CD8-positive, alpha-beta memory T cell (primary cell): ENCODE measurements around the gene PCDH12. TPM values are rescaled to one million over a fixed set of nuclear protein-coding genes. Genes with fewer than 3 reads are reported as not detected.

Source experiments
- CTCF ChIA-PET: fragments of 350-600 bp; sonication (Branson Sonifier 250); formaldehyde crosslinking; loops from one replicate; lab custom pipeline; 2021; ENCODE audit warnings: antibody characterized with exemption; lab: Charles Lee
- POLR2A ChIA-PET: fragments of 350-600 bp; sonication (Branson Sonifier 250); formaldehyde crosslinking; loops from one replicate; lab custom pipeline; 2021; ENCODE audit warnings: antibody characterized with exemption; lab: Charles Lee
- DNase-seq, 5 donors: peaks; one replicate each; pipeline versions ENCODE4 v3.0.0 to v3.0.0-alpha.2; 2020 to 2022; ENCODE audit warnings: mixed read lengths in 1 of 5
- H3K27ac ChIP-seq: one replicate; pipeline ENCODE4 v1.7.0; 2013; ENCODE audit warnings: low read depth, mild to moderate bottlenecking, low read length, moderate library complexity
- H3K27me3 ChIP-seq: 2 replicates; pipeline ENCODE4 v1.7.0; 2013; ENCODE audit warnings: low read length, mild to moderate bottlenecking; ENCODE audit not compliant: insufficient read depth, poor library complexity, severe bottlenecking
- H3K36me3 ChIP-seq: 2 replicates; pipeline ENCODE4 v1.7.0; 2013; ENCODE audit warnings: mild to moderate bottlenecking, low read length, moderate library complexity; ENCODE audit not compliant: insufficient read depth
- H3K4me1 ChIP-seq: 2 replicates; pipeline ENCODE4 v1.7.0; 2013; ENCODE audit warnings: mild to moderate bottlenecking, low read length, moderate library complexity; ENCODE audit not compliant: insufficient read depth
- H3K4me3 ChIP-seq: 2 replicates; pipeline ENCODE4 v1.7.0; 2013; ENCODE audit warnings: mild to moderate bottlenecking, low read length
- H3K9me3 ChIP-seq: 2 replicates; pipeline ENCODE4 v1.7.0; 2013; ENCODE audit warnings: mild to moderate bottlenecking, low read length
- H3K27ac Mint-ChIP-seq, 8 donors: one replicate each; pipeline ENCODE4 v1.8.0; 2020 to 2021; ENCODE audit warnings: mixed read lengths in 8 of 8, mild to moderate bottlenecking in 6 of 8, inconsistent platforms in 3 of 8, moderate library complexity in 3 of 8
- H3K27me3 Mint-ChIP-seq, 2 donors: one replicate each; pipeline ENCODE4 v1.8.0; 2020 to 2021; ENCODE audit warnings: mixed read lengths in 2 of 2, mild to moderate bottlenecking in 1 of 2, moderate library complexity in 1 of 2
- H3K36me3 Mint-ChIP-seq, 3 donors: one replicate each; pipeline ENCODE4 v1.8.0; 2020 to 2021; ENCODE audit warnings: mixed read lengths in 3 of 3, inconsistent platforms in 1 of 3, mild to moderate bottlenecking in 1 of 3
- H3K4me1 Mint-ChIP-seq, 3 donors: one replicate each; pipeline ENCODE4 v1.8.0; 2020 to 2021; ENCODE audit warnings: mixed read lengths in 3 of 3, inconsistent platforms in 1 of 3, mild to moderate bottlenecking in 1 of 3
- H3K4me3 Mint-ChIP-seq, 7 donors: one replicate each; pipeline ENCODE4 v1.8.0; 2020 to 2021; ENCODE audit warnings: mixed read lengths in 7 of 7, mild to moderate bottlenecking in 6 of 7, moderate library complexity in 4 of 7, inconsistent platforms in 2 of 7
- H3K9me3 Mint-ChIP-seq, 5 donors: one replicate each; pipeline ENCODE4 v1.8.0; 2020 to 2022; ENCODE audit warnings: mixed read lengths in 5 of 5, mild to moderate bottlenecking in 3 of 5, moderate library complexity in 2 of 5, inconsistent platforms in 1 of 5
- polyA plus RNA-seq: library from polyadenylated mRNA; unstranded; fragments of 300-500 nt; fragmentation: Illumina TruSeq; gene quantifications from one replicate; pipeline ENCODE4 v1.2.3, GENCODE V29; 2021
- total RNA-seq, 2 experiments: library from RNA; stranded (reverse); gene quantifications; one replicate each; pipeline ENCODE4 v1.2.3, GENCODE V29; 2021

The PCDH12 gene
- total and polyA plus RNA-seq, 3 experiments from 2014 or later = 0.07 to 0.88 (median 0.33) TPM

DNA sequence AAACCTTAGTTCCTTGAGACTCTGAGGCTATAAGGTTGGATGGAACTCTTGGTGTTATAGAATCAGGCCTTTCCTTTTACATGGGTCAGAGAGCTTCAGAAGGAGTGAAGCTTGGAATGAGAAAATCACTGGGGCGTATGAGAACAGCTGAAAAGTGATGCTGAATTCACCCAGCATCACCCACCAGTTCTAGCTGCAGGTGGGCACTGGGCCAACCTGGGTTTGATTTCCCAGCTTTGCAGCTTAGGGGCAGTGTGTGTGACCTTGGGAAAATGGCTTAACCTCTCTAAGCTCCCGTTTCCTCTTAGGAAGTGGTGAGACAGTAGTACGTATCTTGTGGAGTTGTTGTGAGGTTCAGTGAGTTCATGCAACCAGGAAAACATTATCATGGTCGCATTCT is 10.7 kb downstream of the PCDH12 start:
- peak overlapping the region in 2 of 8 donors; percentile 26 to 33 for H3K27ac Mint-ChIP-seq
- Histone ChIP-seq H3K27ac (no peak overlapping the region), H3K4me1 (no peaks in the 10 kb centered on the region), H3K36me3 (no peaks in the 10 kb centered on the region), H3K4me3 (no peak overlapping the region), H3K9me3 (no peaks in the 10 kb centered on the region), H3K27me3 (no peaks in the 10 kb centered on the region)
- POLR2A ChIA-PET = no interaction called here
- H3K36me3 Mint-ChIP-seq = peaks cover 0 to 4% (median 3%) of the 10 kb centered on the region in 3 donors
- H3K9me3 Mint-ChIP-seq = no peaks in the 10 kb centered on the region
- DNase-seq = no peak
- CTCF ChIA-PET = interaction anchor here (2.4 kb wide), 1 partner anchor 13 kb away, joined by 7 read pairs; no protein-coding TSS in a partner anchor
- no peak overlapping the region for H3K4me3 Mint-ChIP-seq
- peaks cover 4 to 8% (median 8%) of the 10 kb centered on the region in 3 donors for H3K4me1 Mint-ChIP-seq
- no peaks in the 10 kb centered on the region for H3K27me3 Mint-ChIP-seq

GRCh38 chr5:141945511-141946051 is 12.4 kb downstream of the PCDH12 start:
- no peak for DNase-seq
- no peak overlapping the region for H3K4me3 ChIP-seq
- POLR2A ChIA-PET = no interaction called here
- Mint-ChIP-seq H3K36me3 (peaks cover 0 to 9% (median 0%) of the 10 kb centered on the region in 3 donors), H3K27ac (peak overlapping the region in 1 of 8 donors; percentile 93), H3K9me3 (no peaks in the 10 kb centered on the region), H3K4me1 (peaks cover 0 to 2% (median 0%) of the 10 kb centered on the region in 3 donors), H3K27me3 (no peaks in the 10 kb centered on the region), H3K4me3 (no peak overlapping the region)
- no peaks in the 10 kb centered on the region for H3K36me3 ChIP-seq
- no peak overlapping the region for H3K27ac ChIP-seq
- H3K9me3 ChIP-seq = no peaks in the 10 kb centered on the region
- CTCF ChIA-PET = interaction anchor here (0.8 kb wide), 1 partner anchor 15 kb away, joined by 3 read pairs; no protein-coding TSS in a partner anchor
- no peaks in the 10 kb centered on the region for H3K4me1 ChIP-seq
- H3K27me3 ChIP-seq = no peaks in the 10 kb centered on the region

DNA sequence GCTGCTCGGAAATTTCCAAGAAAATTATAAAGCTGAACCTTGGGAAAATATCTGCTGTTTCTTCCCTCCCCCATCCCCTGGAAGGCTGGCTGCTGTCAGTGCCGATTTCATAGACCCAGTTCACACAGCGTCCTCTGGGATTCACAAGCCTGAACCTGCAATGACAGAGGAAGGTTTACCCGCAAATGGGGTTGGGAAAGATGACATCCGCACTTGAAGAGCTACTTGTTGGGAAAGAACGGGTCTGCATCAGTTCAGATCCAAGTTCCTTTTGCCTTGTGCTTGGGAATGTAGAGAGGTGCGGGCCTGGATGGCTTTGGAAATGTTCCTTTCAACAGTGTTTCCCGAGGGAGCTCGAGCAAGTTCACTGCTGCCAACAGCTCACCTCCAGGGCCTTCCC is 13.9 kb downstream of the PCDH12 start:
- H3K27ac ChIP-seq = no peak overlapping the region
- Mint-ChIP-seq H3K36me3 (peaks cover 0 to 18% (median 0%) of the 10 kb centered on the region in 3 donors), H3K4me3 (no peak overlapping the region), H3K27me3 (no peaks in the 10 kb centered on the region), H3K4me1 (peaks cover 0 to 2% (median 0%) of the 10 kb centered on the region in 3 donors), H3K27ac (peak overlapping the region in 1 of 8 donors; percentile 11), H3K9me3 (no peaks in the 10 kb centered on the region)
- H3K27me3 ChIP-seq = no peaks in the 10 kb centered on the region
- no peak for DNase-seq
- no peaks in the 10 kb centered on the region for H3K9me3 ChIP-seq
- H3K4me1 ChIP-seq = no peaks in the 10 kb centered on the region
- peaks cover 5% of the 10 kb centered on the region for H3K36me3 ChIP-seq
- ChIA-PET CTCF (interaction anchor here (1.1 to 1.4 kb wide), 4 partner anchors 13 to 252 kb away, joined by 3 to 11 read pairs (median 6); partner anchors contain the start of gene RNF14), POLR2A (no interaction called here)
- no peak overlapping the region for H3K4me3 ChIP-seq

GRCh38 chr5:141942185-141942857 is 15.7 kb downstream of the PCDH12 start:
- no peak for DNase-seq
- Histone ChIP-seq H3K4me3 (no peak overlapping the region), H3K4me1 (no peaks in the 10 kb centered on the region), H3K9me3 (no peaks in the 10 kb centered on the region), H3K27ac (no peak overlapping the region), H3K27me3 (no peaks in the 10 kb centered on the region), H3K36me3 (peaks cover 5% of the 10 kb centered on the region)
- Mint-ChIP-seq H3K27ac (peak overlapping the region in 5 of 8 donors; percentile 11 to 69 (median 59)), H3K9me3 (no peaks in the 10 kb centered on the region), H3K4me3 (no peak overlapping the region), H3K4me1 (peaks cover 0 to 2% (median 0%) of the 10 kb centered on the region in 3 donors), H3K36me3 (peaks cover 0 to 29% (median 0%) of the 10 kb centered on the region in 3 donors), H3K27me3 (no peaks in the 10 kb centered on the region)
- ChIA-PET POLR2A (no interaction called here), CTCF (interaction anchor here (1.0 to 1.2 kb wide), 3 partner anchors 8 to 251 kb away, joined by 3 read pairs; no protein-coding TSS in a partner anchor)

- no peaks in the 10 kb centered on the region for H3K9me3 ChIP-seq
- H3K27ac ChIP-seq = no peak overlapping the region
- ChIA-PET CTCF (interaction anchor here (0.9 to 1.2 kb wide), 5 partner anchors 9 to 250 kb away, joined by 3 read pairs; no protein-coding TSS in a partner anchor), POLR2A (no interaction called here)
- no peak for DNase-seq
- no peaks in the 10 kb centered on the region for H3K27me3 ChIP-seq
- Mint-ChIP-seq H3K9me3 (no peaks in the 10 kb centered on the region), H3K4me1 (peaks cover 0 to 2% (median 0%) of the 10 kb centered on the region in 3 donors), H3K36me3 (peaks cover 0 to 34% (median 2%) of the 10 kb centered on the region in 3 donors), H3K27me3 (no peaks in the 10 kb centered on the region), H3K27ac (peak overlapping the region in 2 of 8 donors; percentile 59 to 81), H3K4me3 (no peak overlapping the region)
- H3K36me3 ChIP-seq = peaks cover 5% of the 10 kb centered on the region
- H3K4me1 ChIP-seq = no peaks in the 10 kb centered on the region
- H3K4me3 ChIP-seq = no peak overlapping the region
Observed at GRCh38 chr5:141941779-141942178, 16.2 kb downstream of the PCDH12 start.

DNA sequence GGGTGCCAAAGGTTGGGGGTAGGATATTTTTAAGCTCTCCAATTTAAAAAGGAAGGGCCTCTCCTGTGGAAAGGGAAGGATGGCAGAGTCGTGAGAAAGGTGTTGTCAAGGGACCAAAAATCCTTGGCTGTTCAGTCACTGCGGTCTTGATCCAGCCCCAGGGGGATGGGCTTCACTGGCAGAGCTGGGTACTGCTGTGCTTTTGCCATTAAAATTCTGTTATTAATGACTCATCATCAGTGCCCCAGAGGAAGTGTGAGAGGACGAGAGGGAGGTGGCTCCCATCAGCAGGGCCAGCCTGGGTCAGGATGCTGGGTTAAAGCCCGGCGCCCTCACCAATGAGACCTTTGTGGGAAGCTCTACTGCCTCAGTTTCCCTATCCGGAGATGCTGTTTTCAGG is 16.7 kb downstream of the PCDH12 start:
- Mint-ChIP-seq H3K36me3 (peaks cover 0 to 39% (median 2%) of the 10 kb centered on the region in 3 donors), H3K27me3 (no peaks in the 10 kb centered on the region), H3K4me1 (peaks cover 0 to 2% (median 0%) of the 10 kb centered on the region in 3 donors), H3K4me3 (no peak overlapping the region), H3K27ac (peak overlapping the region in 4 of 8 donors; percentile 9 to 92 (median 76)), H3K9me3 (no peaks in the 10 kb centered on the region)
- peaks cover 5% of the 10 kb centered on the region for H3K36me3 ChIP-seq
- no peak overlapping the region for H3K27ac ChIP-seq
- H3K4me3 ChIP-seq = no peak overlapping the region
- H3K4me1 ChIP-seq = no peaks in the 10 kb centered on the region
- CTCF ChIA-PET = interaction anchor here (0.9 to 1.4 kb wide), 4 partner anchors 9 to 22 kb away, joined by 3 read pairs; no protein-coding TSS in a partner anchor
- H3K9me3 ChIP-seq = no peaks in the 10 kb centered on the region
- POLR2A ChIA-PET = no interaction called here
- no peaks in the 10 kb centered on the region for H3K27me3 ChIP-seq
- no peak for DNase-seq

DNA sequence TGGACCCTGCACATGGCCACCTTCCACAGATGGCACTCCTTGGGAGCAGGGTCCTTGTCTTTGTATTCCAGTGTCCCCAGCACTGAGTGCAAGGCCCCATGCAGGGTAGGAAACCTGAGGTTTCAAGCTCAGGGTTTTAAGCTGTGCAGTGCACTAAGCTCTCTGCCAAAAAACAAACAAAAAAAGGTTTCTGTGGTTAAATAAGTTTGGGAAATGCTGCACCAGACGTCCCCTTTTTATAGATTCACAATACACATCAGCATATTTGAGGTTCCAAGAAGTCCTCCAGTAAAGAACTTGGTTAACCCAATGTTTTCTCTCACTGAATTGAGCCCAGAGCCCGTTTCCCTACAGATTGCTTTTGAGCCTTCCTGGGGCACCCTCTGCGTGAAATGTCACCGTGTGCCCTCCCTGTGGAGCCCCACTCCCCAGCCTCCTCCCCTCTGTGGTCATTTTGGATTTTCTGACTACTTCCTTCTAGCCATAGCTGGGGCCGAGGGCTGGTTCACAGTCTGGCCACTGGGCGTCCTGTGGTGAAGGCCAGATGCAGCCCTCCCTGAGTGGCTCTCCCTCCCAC is 17.2 kb downstream of the PCDH12 start:
- no peaks in the 10 kb centered on the region for H3K4me1 ChIP-seq
- Mint-ChIP-seq H3K36me3 (peaks cover 3 to 44% (median 4%) of the 10 kb centered on the region in 3 donors), H3K4me1 (peaks cover 0 to 2% (median 0%) of the 10 kb centered on the region in 3 donors), H3K27ac (peak overlapping the region in 4 of 8 donors; percentile 70 to 92 (median 79)), H3K4me3 (no peak overlapping the region), H3K27me3 (no peaks in the 10 kb centered on the region), H3K9me3 (no peaks in the 10 kb centered on the region)
- H3K27ac ChIP-seq = no peak overlapping the region
- peaks cover 9% of the 10 kb centered on the region for H3K36me3 ChIP-seq
- H3K9me3 ChIP-seq = no peaks in the 10 kb centered on the region
- no peaks in the 10 kb centered on the region for H3K27me3 ChIP-seq
- CTCF ChIA-PET = interaction anchor here (0.9 to 1.4 kb wide), 4 partner anchors 10 to 29 kb away, joined by 3 read pairs; partner anchors contain the start of gene RNF14
- no peak for DNase-seq
- no peak overlapping the region for H3K4me3 ChIP-seq
- POLR2A ChIA-PET = no interaction called here
